ENCODE measurements around the gene ZNF213. TPM values are rescaled to one million over a fixed set of nuclear protein-coding genes. Genes with fewer than 3 reads are reported as not detected.
A peak's percentile ranks its signal among the peaks of the same experiment; 100 is the strongest.

ZNF213 gene
- polyA plus RNA-seq, 2 donors, result 6.5 to 9.4 TPM

DNA sequence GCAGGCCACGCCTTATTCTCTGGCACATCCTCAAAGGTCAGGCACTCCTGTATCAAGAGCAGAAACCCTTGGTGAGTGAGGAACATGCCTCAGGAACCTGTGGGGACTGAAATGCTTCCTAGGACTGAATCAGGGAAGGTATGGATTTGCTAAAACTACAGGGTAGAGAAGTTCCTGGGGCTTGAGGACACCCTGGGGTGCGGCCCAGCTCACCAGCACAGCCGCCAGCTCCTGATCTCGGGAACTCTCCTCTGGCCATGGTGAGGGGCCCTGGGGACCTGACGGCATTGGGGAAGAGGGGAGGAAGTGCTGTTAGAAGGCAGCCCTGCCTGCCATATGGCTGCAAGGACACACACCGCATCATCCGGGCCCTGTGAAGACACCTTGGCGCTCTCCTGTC is 43.3 kb upstream of the ZNF213 start:
- Histone ChIP-seq H3K9me3 (ENCODE audit: control insufficient read depth in 2 of 2, insufficient read depth in 1 of 2, low read depth in 1 of 2, low read length in 1 of 2) (no peaks in the 10 kb centered on the region), H3K36me3 (ENCODE audit: control insufficient read depth in 2 of 2, insufficient read depth in 2 of 2, low read length in 1 of 2) (no peaks in the 10 kb centered on the region), H3K27me3 (ENCODE audit: control insufficient read depth in 1 of 2, insufficient read depth in 2 of 2, low read length in 2 of 2) (no peaks in the 10 kb centered on the region), H3K4me1 (ENCODE audit: control insufficient read depth in 2 of 2, insufficient read depth in 2 of 2, low read length in 1 of 2) (peaks cover 0 to 3% of the 10 kb centered on the region in 2 donors), H3K27ac (ENCODE audit: low read depth in 2 of 2, low read length in 1 of 2) (no peak overlapping the region), H3K4me3 (ENCODE audit: low read depth in 1 of 2, low read length in 2 of 2) (no peak overlapping the region)
- 85 to 88% methylated on average over 8 of the region's 8 CpGs for WGBS, 2 donors

DNA sequence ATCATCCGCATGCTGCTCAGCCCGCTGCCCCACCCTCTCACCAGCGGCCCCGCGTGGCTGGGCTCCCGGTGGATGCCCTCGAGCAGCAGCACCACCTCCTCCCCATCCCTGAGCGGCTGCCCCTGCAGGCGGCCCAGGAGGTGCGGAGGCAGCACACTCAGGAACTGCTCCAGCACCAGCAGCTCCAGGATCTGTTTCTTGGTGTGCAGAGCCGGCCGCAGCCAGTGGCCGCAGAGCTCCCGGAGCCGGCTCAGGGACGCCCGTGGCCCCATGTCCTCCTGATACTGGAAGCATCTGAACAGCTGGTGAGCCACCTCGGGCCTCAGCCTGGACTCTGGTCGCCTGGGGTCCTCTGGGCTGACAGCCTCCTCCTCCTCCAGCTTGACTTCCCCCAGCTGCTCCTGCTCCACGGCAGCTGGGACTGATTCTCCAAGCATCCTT is 42.3 kb upstream of the ZNF213 start:
- H3K9me3 ChIP-seq (ENCODE audit: control insufficient read depth in 2 of 2, insufficient read depth in 1 of 2, low read depth in 1 of 2, low read length in 1 of 2), result no peaks in the 10 kb centered on the region
- no peaks in the 10 kb centered on the region for H3K4me1 ChIP-seq (ENCODE audit: control insufficient read depth in 2 of 2, insufficient read depth in 2 of 2, low read length in 1 of 2)
- no peak overlapping the region for H3K27ac ChIP-seq (ENCODE audit: low read depth in 2 of 2, low read length in 1 of 2)
- H3K27me3 ChIP-seq (ENCODE audit: control insufficient read depth in 1 of 2, insufficient read depth in 2 of 2, low read length in 2 of 2), result no peaks in the 10 kb centered on the region
- 58 to 60% methylated on average over 19 to 20 of the region's 20 CpGs for WGBS, 2 donors
- H3K4me3 ChIP-seq (ENCODE audit: low read depth in 1 of 2, low read length in 2 of 2), result no peak overlapping the region
- no peaks in the 10 kb centered on the region for H3K36me3 ChIP-seq (ENCODE audit: control insufficient read depth in 2 of 2, insufficient read depth in 2 of 2, low read length in 1 of 2)

DNA sequence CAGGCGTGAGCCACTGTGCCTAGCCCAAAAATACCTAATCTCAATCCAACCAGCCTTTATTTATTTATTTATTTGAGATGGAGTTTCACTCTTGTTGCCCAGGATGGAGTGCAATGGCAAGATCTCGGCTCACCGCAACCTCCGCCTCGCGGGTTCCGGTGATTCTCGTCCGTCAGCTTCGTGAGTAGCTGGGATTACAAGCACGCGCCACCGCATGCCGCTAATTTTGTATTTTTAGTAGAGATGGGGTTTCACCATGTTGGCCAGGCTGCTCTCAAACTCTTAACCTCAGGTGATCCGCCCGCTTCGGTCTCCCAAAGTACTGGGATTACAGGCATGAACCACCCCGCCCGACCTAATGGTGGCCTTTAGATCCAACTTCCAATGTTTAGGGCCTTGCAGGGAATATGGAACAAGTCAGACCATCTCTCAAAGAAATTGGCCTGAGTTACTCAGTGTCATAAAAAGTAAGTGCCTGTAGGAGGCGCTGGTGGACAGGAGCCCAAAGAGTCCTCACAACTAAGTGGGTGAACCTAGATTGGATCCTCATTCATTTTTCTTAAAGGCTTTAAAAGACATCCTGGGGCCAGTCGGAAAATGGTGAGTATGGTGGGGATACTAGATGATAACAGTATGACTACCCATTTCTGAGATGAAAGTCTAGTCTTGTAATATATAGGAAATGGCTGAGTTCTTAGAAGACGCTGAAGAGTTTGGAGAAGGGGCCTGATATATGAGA is 40.4 kb upstream of the ZNF213 start:
- Histone ChIP-seq H3K4me1 (ENCODE audit: control insufficient read depth in 2 of 2, insufficient read depth in 2 of 2, low read length in 1 of 2) (peaks cover 0 to 1% of the 10 kb centered on the region in 2 donors), H3K27me3 (ENCODE audit: control insufficient read depth in 1 of 2, insufficient read depth in 2 of 2, low read length in 2 of 2) (no peaks in the 10 kb centered on the region), H3K9me3 (ENCODE audit: control insufficient read depth in 2 of 2, insufficient read depth in 1 of 2, low read depth in 1 of 2, low read length in 1 of 2) (no peaks in the 10 kb centered on the region), H3K27ac (ENCODE audit: low read depth in 2 of 2, low read length in 1 of 2) (no peak overlapping the region), H3K36me3 (ENCODE audit: control insufficient read depth in 2 of 2, insufficient read depth in 2 of 2, low read length in 1 of 2) (no peaks in the 10 kb centered on the region), H3K4me3 (ENCODE audit: low read depth in 1 of 2, low read length in 2 of 2) (no peak overlapping the region)
- WGBS, 2 donors, result 83 to 89% methylated on average over 22 of the region's 22 CpGs

DNA sequence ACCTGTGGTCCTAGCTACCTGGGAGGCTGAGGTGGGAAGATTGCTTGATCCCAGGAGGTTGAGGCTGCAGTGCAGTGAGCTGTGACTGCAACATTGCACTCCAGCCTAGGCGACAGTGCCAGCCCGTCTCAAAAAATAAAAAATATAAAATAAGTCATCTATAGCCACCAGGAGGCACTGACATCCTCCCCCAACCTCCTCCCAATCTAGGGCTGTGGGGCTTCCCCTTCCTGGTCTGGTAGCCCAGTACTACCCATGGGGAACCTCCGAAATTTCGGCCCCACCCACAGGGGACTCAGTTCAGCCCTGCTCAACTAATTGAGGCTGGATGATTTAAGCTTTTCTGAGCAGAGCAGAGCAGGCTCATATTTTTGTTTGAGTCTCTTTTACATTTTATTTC is 39.0 kb upstream of the ZNF213 start:
- H3K4me1 ChIP-seq (ENCODE audit: control insufficient read depth in 2 of 2, insufficient read depth in 2 of 2, low read length in 1 of 2), result peaks cover under 1 to 9% of the 10 kb centered on the region in 2 donors
- no peaks in the 10 kb centered on the region for H3K27me3 ChIP-seq (ENCODE audit: control insufficient read depth in 1 of 2, insufficient read depth in 2 of 2, low read length in 2 of 2)
- no peak overlapping the region for H3K27ac ChIP-seq (ENCODE audit: low read depth in 2 of 2, low read length in 1 of 2)
- no peak overlapping the region for H3K4me3 ChIP-seq (ENCODE audit: low read depth in 1 of 2, low read length in 2 of 2)
- no peaks in the 10 kb centered on the region for H3K36me3 ChIP-seq (ENCODE audit: control insufficient read depth in 2 of 2, insufficient read depth in 2 of 2, low read length in 1 of 2)
- H3K9me3 ChIP-seq (ENCODE audit: control insufficient read depth in 2 of 2, insufficient read depth in 1 of 2, low read depth in 1 of 2, low read length in 1 of 2), result peaks cover 0 to 4% of the 10 kb centered on the region in 2 donors
- 26 to 40% methylated on average over 4 of the region's 4 CpGs for WGBS, 2 donors

DNA sequence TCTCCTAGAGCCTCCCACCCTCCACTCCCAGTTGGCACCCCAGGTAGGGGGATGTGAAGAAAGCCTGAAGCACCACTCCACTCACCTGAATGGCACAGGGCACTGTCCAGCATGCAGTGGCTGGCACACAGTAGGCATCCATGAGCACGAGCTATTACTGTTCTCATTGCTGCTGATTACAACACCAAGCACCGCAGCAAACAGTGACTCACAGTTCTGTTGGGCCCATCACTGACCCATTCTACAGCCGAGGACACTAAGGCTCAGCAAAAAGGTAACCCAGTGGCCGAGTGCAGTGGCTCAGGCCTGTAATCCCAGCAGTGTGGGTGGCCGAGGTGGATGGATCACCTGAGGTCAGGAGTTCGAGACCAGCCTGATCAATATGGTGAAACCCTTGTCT is 38.5 kb upstream of the ZNF213 start:
- WGBS, 2 donors, result 80 to 84% methylated on average over 6 of the region's 6 CpGs
- no peaks in the 10 kb centered on the region for H3K36me3 ChIP-seq (ENCODE audit: control insufficient read depth in 2 of 2, insufficient read depth in 2 of 2, low read length in 1 of 2)
- no peak overlapping the region for H3K4me3 ChIP-seq (ENCODE audit: low read depth in 1 of 2, low read length in 2 of 2)
- no peak overlapping the region for H3K27ac ChIP-seq (ENCODE audit: low read depth in 2 of 2, low read length in 1 of 2)
- peaks cover 0 to 4% of the 10 kb centered on the region in 2 donors for H3K9me3 ChIP-seq (ENCODE audit: control insufficient read depth in 2 of 2, insufficient read depth in 1 of 2, low read depth in 1 of 2, low read length in 1 of 2)
- H3K4me1 ChIP-seq (ENCODE audit: control insufficient read depth in 2 of 2, insufficient read depth in 2 of 2, low read length in 1 of 2), result peaks cover 3 to 13% of the 10 kb centered on the region in 2 donors
- no peaks in the 10 kb centered on the region for H3K27me3 ChIP-seq (ENCODE audit: control insufficient read depth in 1 of 2, insufficient read depth in 2 of 2, low read length in 2 of 2)

DNA sequence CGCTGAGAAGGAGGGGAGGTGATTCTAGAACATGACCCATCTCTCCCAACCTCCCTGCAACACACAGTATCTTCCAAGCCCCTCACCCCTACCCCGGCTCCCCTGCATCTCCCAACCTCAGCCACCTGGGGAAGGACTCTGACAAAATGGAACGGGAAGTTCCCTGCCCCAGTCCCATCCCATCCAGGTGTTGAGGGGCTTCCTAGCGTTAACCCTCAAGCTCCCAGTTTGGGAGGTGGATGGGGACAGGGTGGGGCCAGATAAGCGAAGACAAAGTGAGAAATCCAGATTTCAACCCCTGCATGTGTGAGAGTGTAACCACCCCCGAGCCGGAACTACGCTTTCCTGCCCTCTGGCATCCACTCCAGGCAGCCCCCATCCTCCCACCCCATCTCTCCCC is 37.6 kb upstream of the ZNF213 start:
- 53 to 62% methylated on average over 8 of the region's 8 CpGs for WGBS, 2 donors
- peaks cover 3 to 13% of the 10 kb centered on the region in 2 donors for H3K4me1 ChIP-seq (ENCODE audit: control insufficient read depth in 2 of 2, insufficient read depth in 2 of 2, low read length in 1 of 2)
- H3K27me3 ChIP-seq (ENCODE audit: control insufficient read depth in 1 of 2, insufficient read depth in 2 of 2, low read length in 2 of 2), result no peaks in the 10 kb centered on the region
- H3K36me3 ChIP-seq (ENCODE audit: control insufficient read depth in 2 of 2, insufficient read depth in 2 of 2, low read length in 1 of 2), result no peaks in the 10 kb centered on the region
- H3K4me3 ChIP-seq (ENCODE audit: low read depth in 1 of 2, low read length in 2 of 2), result no peak overlapping the region
- no peak overlapping the region for H3K27ac ChIP-seq (ENCODE audit: low read depth in 2 of 2, low read length in 1 of 2)
- H3K9me3 ChIP-seq (ENCODE audit: control insufficient read depth in 2 of 2, insufficient read depth in 1 of 2, low read depth in 1 of 2, low read length in 1 of 2), result peaks cover 0 to 4% of the 10 kb centered on the region in 2 donors

DNA sequence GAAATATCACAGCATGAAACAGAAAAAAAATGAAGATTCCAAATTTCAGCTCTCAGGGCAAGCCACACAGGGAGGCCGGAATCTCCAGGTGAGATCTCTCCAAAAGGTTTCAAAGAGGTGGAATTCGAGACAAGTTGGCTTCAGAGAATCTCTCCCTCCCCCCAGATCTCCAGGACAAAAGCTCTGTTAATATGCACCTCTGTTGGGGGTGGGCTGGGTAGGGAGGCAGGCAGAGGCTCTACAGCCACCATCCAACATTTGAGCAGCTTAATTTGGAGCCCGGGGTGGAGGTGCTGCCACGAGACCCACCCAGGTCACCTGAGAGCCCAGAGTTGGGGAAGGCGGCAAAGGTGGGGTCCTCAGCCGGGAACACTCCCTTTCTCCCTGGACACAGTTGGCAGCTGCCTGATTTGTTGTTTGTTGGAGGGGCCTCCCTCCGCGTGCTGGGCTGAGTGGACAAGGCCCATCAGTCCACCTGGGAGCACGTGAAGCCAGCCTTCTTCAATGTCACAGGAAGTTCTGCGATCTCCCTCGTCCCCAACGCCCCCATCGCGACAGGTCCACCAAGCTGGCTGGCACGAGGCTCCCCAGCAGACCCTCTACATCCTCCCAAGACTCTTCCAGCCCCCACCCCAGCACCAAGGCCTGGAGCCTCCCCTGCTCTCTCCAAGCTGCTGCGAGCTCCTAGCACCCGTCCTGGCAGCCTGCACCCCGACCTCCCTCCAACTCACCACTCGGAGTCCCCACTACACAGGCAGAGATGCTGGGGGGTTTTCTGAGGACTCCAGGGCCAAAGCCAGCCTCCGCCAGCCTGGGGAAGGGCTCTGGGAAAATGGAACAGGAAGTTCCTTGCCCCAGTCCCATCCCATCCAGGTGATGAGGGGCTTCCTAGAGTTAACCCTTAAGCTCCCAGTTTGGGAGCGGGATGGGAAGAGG is 36.1 kb upstream of the ZNF213 start, which contains the start of gene ZSCAN10:
ZSCAN10 (minus strand) TSS at position 836 of the 936 bp plus-strand sequence. CDS start 6,357 bp downstream, outside the sequence.
- H3K9me3 ChIP-seq (ENCODE audit: control insufficient read depth in 2 of 2, insufficient read depth in 1 of 2, low read depth in 1 of 2, low read length in 1 of 2), result peaks cover 0 to 4% of the 10 kb centered on the region in 2 donors
- peak within 1 kb of the TSS in 1 of 2 donors; percentile 24 for H3K4me3 ChIP-seq (ENCODE audit: low read depth in 1 of 2, low read length in 2 of 2)
- peaks cover 3 to 13% of the 10 kb centered on the region in 2 donors for H3K4me1 ChIP-seq (ENCODE audit: control insufficient read depth in 2 of 2, insufficient read depth in 2 of 2, low read length in 1 of 2)
- no peaks in the 10 kb centered on the region for H3K36me3 ChIP-seq (ENCODE audit: control insufficient read depth in 2 of 2, insufficient read depth in 2 of 2, low read length in 1 of 2)
- no peaks in the 10 kb centered on the region for H3K27me3 ChIP-seq (ENCODE audit: control insufficient read depth in 1 of 2, insufficient read depth in 2 of 2, low read length in 2 of 2)
- WGBS, 2 donors, result 60 to 63% methylated on average over 21 of the region's 21 CpGs
- peak within 1 kb of the TSS in 1 of 2 donors; percentile 43 for H3K27ac ChIP-seq (ENCODE audit: low read depth in 2 of 2, low read length in 1 of 2)

DNA sequence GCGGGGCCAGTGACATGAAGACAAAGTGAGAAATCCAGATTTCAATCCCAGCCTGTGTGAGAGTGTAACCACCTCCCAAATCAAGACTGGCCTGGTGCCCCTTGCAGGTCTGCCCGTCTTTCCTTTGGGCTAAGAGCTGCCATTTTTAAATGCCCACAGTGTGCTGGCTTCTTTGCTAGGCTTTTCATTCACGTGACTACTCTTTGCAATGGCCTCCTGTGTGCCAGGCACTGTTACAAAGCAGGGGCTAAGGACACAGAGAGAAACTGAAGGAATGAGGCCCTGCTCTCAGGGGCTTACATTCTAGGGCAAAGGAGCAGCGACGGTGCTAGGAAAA is 35.5 kb upstream of the ZNF213 start:
- Histone ChIP-seq H3K4me3 (ENCODE audit: low read depth in 1 of 2, low read length in 2 of 2) (no peak overlapping the region), H3K27ac (ENCODE audit: low read depth in 2 of 2, low read length in 1 of 2) (no peak overlapping the region), H3K4me1 (ENCODE audit: control insufficient read depth in 2 of 2, insufficient read depth in 2 of 2, low read length in 1 of 2) (peaks cover 3 to 13% of the 10 kb centered on the region in 2 donors), H3K27me3 (ENCODE audit: control insufficient read depth in 1 of 2, insufficient read depth in 2 of 2, low read length in 2 of 2) (no peaks in the 10 kb centered on the region), H3K36me3 (ENCODE audit: control insufficient read depth in 2 of 2, insufficient read depth in 2 of 2, low read length in 1 of 2) (no peaks in the 10 kb centered on the region), H3K9me3 (ENCODE audit: control insufficient read depth in 2 of 2, insufficient read depth in 1 of 2, low read depth in 1 of 2, low read length in 1 of 2) (peaks cover 0 to 4% of the 10 kb centered on the region in 2 donors)
- WGBS, 2 donors, result 67 to 78% methylated on average over 5 of the region's 5 CpGs

DNA sequence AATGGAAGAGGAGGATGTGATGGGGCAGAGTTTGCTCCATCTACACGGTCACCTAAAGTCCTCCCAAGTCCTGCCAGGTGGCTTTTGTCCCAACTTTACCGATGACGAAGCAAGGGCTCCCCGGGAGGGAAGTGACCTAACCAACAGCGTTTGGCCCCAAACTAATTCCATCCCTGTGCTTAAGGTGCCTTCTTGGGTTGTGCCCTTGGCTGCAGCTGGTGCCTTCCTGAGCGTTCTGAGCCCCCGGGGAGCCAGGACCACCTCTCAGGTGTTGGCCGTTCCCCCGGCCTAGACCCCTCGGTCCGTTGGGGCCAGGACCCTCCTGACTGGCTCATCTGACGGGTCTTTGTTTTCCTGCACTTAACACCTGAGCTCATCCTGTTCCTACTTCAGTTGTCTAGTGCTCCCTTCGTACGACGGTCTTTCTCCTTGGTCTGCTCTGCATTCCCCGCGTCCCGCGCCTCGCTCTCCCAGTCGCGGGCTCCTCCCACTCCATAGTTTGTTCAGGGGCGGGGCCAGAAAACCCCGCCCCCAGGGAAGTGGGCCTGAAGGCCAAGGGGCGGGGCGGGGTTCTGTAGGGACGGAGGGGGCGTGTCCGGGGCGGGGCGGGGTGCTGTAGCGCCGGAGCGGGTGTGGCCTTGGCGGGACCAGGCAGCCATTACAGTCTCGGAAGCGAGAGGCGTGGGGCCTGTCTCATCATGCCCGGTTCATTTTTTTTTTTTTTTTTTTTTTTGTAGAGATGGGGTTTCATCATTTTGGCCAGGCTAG is 34.9 kb upstream of the ZNF213 start:
- H3K27ac ChIP-seq (ENCODE audit: low read depth in 2 of 2, low read length in 1 of 2), result peak overlapping the region in 1 of 2 donors; percentile 43

More for the DNA sequence above, 34.9 kb upstream of the ZNF213 start:
- Histone ChIP-seq H3K27me3 (ENCODE audit: control insufficient read depth in 1 of 2, insufficient read depth in 2 of 2, low read length in 2 of 2) (no peaks in the 10 kb centered on the region), H3K4me1 (ENCODE audit: control insufficient read depth in 2 of 2, insufficient read depth in 2 of 2, low read length in 1 of 2) (peaks cover 3 to 13% of the 10 kb centered on the region in 2 donors), H3K36me3 (ENCODE audit: control insufficient read depth in 2 of 2, insufficient read depth in 2 of 2, low read length in 1 of 2) (no peaks in the 10 kb centered on the region), H3K4me3 (ENCODE audit: low read depth in 1 of 2, low read length in 2 of 2) (peak overlapping the region in 1 of 2 donors; percentile 24), H3K9me3 (ENCODE audit: control insufficient read depth in 2 of 2, insufficient read depth in 1 of 2, low read depth in 1 of 2, low read length in 1 of 2) (peaks cover 0 to 4% of the 10 kb centered on the region in 2 donors)
- 6% methylated on average over 35 to 39 of the region's 39 CpGs for WGBS, 2 donors

All from esophagus (tissue), 2 donors.